A172 (cell line): ENCODE data around the gene LAMA3. TPM values are rescaled to one million over a fixed set of nuclear protein-coding genes. Genes with fewer than 3 reads are reported as not detected.

Experiments
- DNase-seq: peaks from one replicate; pipeline ENCODE4 v3.0.0-alpha.2; 2015; ENCODE audit warnings: low spot score
- total RNA-seq: library from RNA; depleted of rRNA; stranded (reverse); fragments of >200 nt; shearing (Covaris generic); gene quantifications from 2 replicates; pipeline ENCODE4 v1.2.3, GENCODE V29; 2014; rRNA removed

LAMA3 gene
- total RNA-seq, 1 experiment from 2014 or later = 2.7 TPM

DNA sequence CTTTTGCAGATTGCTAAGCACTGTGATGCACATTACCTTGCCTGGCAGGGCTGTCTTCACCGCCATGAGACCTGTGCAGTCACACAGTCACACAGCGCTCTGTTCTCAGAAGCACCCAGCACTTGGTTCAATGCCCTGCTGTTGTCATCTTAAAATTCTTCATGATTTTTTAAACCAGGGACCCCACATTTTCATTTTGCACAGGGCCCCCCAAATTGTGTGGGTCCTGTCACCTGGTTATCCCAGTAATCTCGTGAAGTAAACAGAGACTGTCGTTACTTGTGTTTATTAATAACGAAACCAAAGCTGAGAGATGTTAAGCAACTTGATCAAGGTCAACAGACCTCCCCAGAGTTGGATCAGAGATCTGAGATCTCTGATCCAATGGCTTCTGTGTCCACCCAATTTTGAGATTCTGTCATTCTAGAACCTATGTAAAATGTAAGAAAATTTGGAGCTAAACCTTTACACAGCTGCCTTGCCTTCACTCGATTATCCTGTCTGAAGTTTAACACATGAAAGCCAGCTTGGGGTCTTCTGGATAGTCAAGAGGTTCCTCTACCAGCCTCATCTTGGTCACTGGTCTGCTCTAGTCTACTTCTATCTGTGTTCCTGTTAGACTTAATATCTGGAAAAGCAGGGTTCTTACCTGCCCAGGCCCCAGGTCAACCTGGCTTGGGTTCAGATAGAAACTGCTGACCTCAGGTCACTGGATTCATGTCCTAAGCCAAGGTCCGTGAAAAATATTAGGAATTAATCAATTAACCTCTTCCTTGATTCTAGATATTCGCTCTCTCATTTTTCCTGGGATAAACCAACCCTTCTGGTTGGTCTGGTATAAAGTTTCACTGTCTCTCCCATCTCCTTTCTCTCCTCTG is 311.6 kb downstream of the LAMA3 start:
- DNase-seq = no peak

- DNase-seq = no peak
These were observed 313.2 kb downstream of the LAMA3 start for GRCh38 chr18:24002479-24002878.

DNA sequence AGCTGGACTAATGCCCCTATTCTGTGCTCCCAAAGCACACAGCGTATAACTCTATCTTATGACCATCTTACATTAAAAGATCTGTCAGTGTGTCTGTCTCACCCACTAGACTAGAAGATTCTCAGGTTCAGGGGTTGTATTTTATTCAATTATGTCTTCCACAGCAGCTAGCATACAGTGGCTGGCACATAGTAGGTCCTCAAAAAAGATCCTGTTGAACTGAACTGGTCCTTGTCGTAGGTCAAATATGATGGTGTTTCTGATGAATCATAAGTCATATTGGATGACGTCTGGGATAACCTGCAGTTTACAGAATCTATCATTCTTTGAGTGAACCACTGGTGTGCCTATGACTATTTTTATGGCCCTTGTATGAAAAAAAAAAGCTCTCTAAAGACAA is 314.0 kb downstream of the LAMA3 start:
- DNase-seq = no peak

- no peak for DNase-seq
These were observed 314.8 kb downstream of the LAMA3 start for GRCh38 chr18:24003903-24004640.

Other genes starting within 250 kb of the LAMA3 start
- 42.7 and 71.1 TPM in 2 replicates for gene RIOK3, start 236.2 kb upstream of the LAMA3 start, total RNA-seq
- gene RMC1, start 185.9 kb upstream of the LAMA3 start, total RNA-seq = 43.6 and 48.3 TPM in 2 replicates
- gene NPC1, start 102.9 kb upstream of the LAMA3 start, total RNA-seq = 58.5 and 128 TPM in 2 replicates
- 3.8 and 4.0 TPM in 2 replicates for gene ANKRD29, start 26.5 kb upstream of the LAMA3 start, total RNA-seq